NT2/D1 (cell line): Measurements from ENCODE around the gene HABP2.

Experiments
- DNase-seq: peaks from one replicate; pipeline ENCODE4 v3.0.0-alpha.2; 2011; ENCODE audit warnings: low read depth, low spot score
- H3K27me3 ChIP-seq: 2 replicates; pipeline ENCODE4 v1.6.0; 2011; ENCODE audit warnings: mild to moderate bottlenecking; ENCODE audit not compliant: insufficient read length, insufficient read depth
- H3K36me3 ChIP-seq: 2 replicates; pipeline ENCODE4 v1.6.1; 2011; ENCODE audit warnings: mild to moderate bottlenecking, low read length, mixed read lengths; ENCODE audit not compliant: insufficient read depth, insufficient read length
- H3K4me1 ChIP-seq: 2 replicates; pipeline ENCODE4 v1.5.1; 2011; ENCODE audit not compliant: insufficient read depth, insufficient read length
- H3K4me3 ChIP-seq: 2 replicates; pipeline ENCODE4 v1.5.1; 2011; ENCODE audit warnings: low read depth; ENCODE audit not compliant: insufficient read length
- H3K9ac ChIP-seq: 2 replicates; pipeline ENCODE4 v1.6.0; 2011; ENCODE audit warnings: low read depth; ENCODE audit not compliant: insufficient read length
- H3K9me3 ChIP-seq: 2 replicates; pipeline ENCODE4 v1.5.1; 2011; ENCODE audit warnings: mild to moderate bottlenecking, low read length; ENCODE audit not compliant: insufficient read depth
- SUZ12 ChIP-seq: IDR thresholded peaks from 2 replicates; pipeline ENCODE4 v1.6.1; 2011; ENCODE audit not compliant: insufficient read length, insufficient read depth; ENCODE audit errors: extremely low read depth
- YY1 ChIP-seq: IDR thresholded peaks from 2 replicates; pipeline ENCODE4 v1.6.1; 2011; ENCODE audit not compliant: insufficient read length, insufficient read depth
- ZNF274 ChIP-seq: IDR thresholded peaks from 2 replicates; pipeline ENCODE4 v1.6.1; 2011; ENCODE audit warnings: mild to moderate bottlenecking, low read depth, low read length

The HABP2 gene

DNA sequence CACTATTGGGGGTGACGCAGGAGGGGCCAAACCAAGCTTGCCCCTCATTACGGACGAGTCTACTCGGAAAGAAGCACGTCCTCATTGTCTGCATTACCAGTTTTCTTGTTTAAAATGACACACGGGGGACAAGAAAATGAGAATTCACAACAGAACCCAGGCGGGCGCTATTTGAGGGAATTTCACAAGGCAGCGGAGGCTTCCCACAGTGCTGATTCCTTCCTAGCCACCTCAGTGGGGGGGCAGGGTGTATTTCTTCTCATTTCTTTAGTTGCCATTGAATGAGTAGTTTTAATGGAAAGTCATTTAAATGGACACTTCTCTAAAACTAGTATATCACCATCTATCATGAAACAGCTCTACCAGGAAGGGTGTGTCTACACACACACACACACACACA is 68.1 kb downstream of the HABP2 start:
- Histone ChIP-seq H3K4me1 (peaks cover 4% of the 10 kb centered on the region), H3K27me3 (peaks cover 2% of the 10 kb centered on the region), H3K36me3 (no peaks in the 10 kb centered on the region), H3K4me3 (no peak overlapping the region), H3K9ac (no peak overlapping the region), H3K9me3 (no peaks in the 10 kb centered on the region)
- DNase-seq, result no peak
- no peak for TF ChIP-seq ZNF274
- TF ChIP-seq YY1, result no peak
- no peak for TF ChIP-seq SUZ12

DNA sequence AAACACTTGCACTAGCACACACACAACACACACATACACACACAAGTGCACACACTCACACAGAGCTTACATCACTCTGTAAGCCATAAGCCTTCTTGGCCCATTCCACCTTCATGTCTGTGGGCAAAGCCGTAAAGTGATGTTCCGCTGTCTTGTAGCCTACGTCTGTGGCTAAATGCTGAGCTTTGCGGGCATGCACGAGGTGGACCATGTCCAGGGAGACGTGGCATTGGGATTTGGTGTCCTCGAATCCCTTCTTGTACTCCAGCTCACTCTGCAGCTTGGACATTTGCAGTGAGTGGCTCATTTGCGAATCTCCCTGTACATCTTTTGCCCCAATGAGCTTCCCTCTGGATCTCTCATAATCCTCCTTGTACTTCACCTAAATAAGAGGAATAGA is 68.9 kb downstream of the HABP2 start:
- Histone ChIP-seq H3K4me1 (peaks cover 4% of the 10 kb centered on the region), H3K4me3 (no peak overlapping the region), H3K9me3 (no peaks in the 10 kb centered on the region), H3K36me3 (no peaks in the 10 kb centered on the region), H3K9ac (no peak overlapping the region), H3K27me3 (peaks cover 2% of the 10 kb centered on the region)
- TF ChIP-seq YY1 (no peak), ZNF274 (no peak), SUZ12 (no peak)
- DNase-seq, result no peak

DNA sequence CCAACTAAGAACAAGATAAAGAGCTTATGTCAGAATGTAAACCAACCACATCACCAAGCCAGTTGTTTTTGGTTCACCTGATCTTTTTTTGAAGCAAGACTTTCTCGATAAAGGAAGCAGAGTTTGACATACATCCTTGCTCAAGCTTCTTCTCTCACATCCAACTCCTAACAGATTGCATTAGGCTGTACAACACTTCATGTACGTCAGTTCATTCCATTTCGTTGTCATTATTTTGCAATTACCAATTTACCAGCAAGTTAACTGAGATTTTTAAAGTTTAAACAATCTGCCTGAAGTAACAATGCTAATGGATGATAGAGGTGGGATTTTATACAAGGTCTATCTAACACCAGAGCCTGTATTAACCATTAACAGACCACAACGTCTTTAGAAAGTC is 70.0 kb downstream of the HABP2 start:
- DNase-seq, result no peak
- H3K9ac ChIP-seq, result no peak overlapping the region
- peaks cover 2% of the 10 kb centered on the region for H3K27me3 ChIP-seq
- H3K9me3 ChIP-seq, result no peaks in the 10 kb centered on the region
- H3K4me3 ChIP-seq, result no peak overlapping the region
- H3K4me1 ChIP-seq, result peaks cover 4% of the 10 kb centered on the region
- no peaks in the 10 kb centered on the region for H3K36me3 ChIP-seq
- no peak for TF ChIP-seq SUZ12
- TF ChIP-seq YY1, result no peak
- TF ChIP-seq ZNF274, result no peak

DNA sequence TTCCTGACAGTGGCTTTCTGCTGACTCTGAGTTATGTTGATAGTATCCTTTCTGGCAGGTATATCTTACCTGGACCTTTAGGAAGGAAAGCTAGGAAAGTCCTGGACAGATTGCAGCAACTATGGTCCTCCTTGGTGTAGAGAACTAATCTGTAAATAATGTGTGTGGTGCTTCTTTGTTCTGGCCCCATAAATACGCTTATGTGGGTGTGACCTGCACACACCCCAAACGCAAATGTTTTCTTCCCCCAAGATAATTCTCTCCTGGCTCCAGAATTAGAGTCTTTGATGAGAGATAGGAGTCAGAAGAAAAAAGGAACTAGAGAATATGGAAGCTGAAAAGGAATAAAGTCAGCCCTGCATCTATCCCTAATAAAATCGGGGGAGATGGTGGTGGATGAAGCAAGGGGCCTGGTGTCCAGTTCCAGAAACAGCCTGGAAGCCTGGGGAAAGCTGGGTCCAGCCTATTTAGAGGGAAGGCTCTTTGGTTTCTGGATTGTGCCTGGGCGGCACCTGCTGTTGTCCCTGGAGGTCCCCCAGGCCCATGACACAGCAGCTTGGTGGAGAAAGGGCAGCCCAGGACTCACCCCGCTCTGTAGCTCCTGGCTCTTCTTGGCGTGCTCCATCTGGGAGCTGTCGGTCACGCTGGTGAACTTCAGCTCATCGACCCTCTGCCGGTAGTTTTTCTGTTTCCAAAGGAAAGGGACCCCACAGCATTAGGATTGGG is 72.8 kb downstream of the HABP2 start:
- Histone ChIP-seq H3K27me3 (peaks cover 2% of the 10 kb centered on the region), H3K9ac (no peak overlapping the region), H3K4me1 (no peaks in the 10 kb centered on the region), H3K36me3 (no peaks in the 10 kb centered on the region), H3K4me3 (no peak overlapping the region), H3K9me3 (no peaks in the 10 kb centered on the region)
- TF ChIP-seq SUZ12 (no peak), YY1 (no peak), ZNF274 (no peak)
- no peak for DNase-seq

DNA sequence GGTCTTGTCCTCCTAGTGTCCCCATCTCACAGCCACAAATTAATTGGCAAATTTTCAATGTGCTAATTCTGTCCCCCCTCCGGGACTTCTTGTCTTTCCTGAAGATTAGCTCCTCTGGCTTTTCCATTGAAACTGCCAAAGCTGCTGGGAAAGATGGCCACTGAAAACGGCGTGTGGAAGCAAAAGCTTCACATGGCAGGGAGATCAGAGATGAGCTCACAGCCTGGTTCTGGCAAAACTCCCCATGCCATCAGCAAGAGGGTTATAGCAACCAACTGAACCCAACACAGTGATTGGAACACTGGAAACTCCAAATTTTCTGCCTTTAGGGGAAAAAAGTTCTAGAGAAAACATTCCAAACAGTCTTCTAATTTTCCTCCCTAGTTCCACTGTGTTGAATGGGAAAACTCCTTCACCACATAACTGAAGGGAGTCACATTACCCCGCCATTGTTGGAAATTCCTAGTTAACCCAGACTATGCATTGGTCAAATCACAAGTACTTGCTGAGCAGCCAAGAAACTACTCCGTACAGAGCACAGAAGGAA is 74.0 kb downstream of the HABP2 start:
- no peaks in the 10 kb centered on the region for H3K36me3 ChIP-seq
- TF ChIP-seq YY1 (no peak), SUZ12 (no peak), ZNF274 (no peak)
- H3K27me3 ChIP-seq, result peaks cover 2% of the 10 kb centered on the region
- no peak overlapping the region for H3K4me3 ChIP-seq
- DNase-seq, result no peak
- no peak overlapping the region for H3K9ac ChIP-seq
- no peaks in the 10 kb centered on the region for H3K4me1 ChIP-seq
- no peaks in the 10 kb centered on the region for H3K9me3 ChIP-seq

GRCh38 chr10:113627836-113628235 is 75.0 kb downstream of the HABP2 start:
- TF ChIP-seq ZNF274 (no peak), YY1 (no peak), SUZ12 (no peak)
- no peaks in the 10 kb centered on the region for H3K9me3 ChIP-seq
- H3K27me3 ChIP-seq, result peaks cover 2% of the 10 kb centered on the region
- no peak overlapping the region for H3K4me3 ChIP-seq
- H3K36me3 ChIP-seq, result no peaks in the 10 kb centered on the region
- DNase-seq, result no peak
- no peak overlapping the region for H3K9ac ChIP-seq
- H3K4me1 ChIP-seq, result no peaks in the 10 kb centered on the region

GRCh38 chr10:113628607-113629153 is 75.8 kb downstream of the HABP2 start:
- no peaks in the 10 kb centered on the region for H3K9me3 ChIP-seq
- no peaks in the 10 kb centered on the region for H3K27me3 ChIP-seq
- H3K4me3 ChIP-seq, result no peak overlapping the region
- TF ChIP-seq SUZ12 (no peak), ZNF274 (no peak), YY1 (no peak)
- no peak overlapping the region for H3K9ac ChIP-seq
- H3K36me3 ChIP-seq, result no peaks in the 10 kb centered on the region
- no peaks in the 10 kb centered on the region for H3K4me1 ChIP-seq
- DNase-seq, result no peak
